GM10266 (cell line): ENCODE measurements around the gene APOL2.

Experiments used
- DNase-seq: peaks from one replicate; pipeline ENCODE4 v3.0.0; 2012; ENCODE audit errors: extremely low spot score
- CTCF ChIP-seq: IDR thresholded peaks from 2 replicates; pipeline ENCODE4 v1.5.1; 2012; ENCODE audit warnings: mild to moderate bottlenecking, low read depth; ENCODE audit not compliant: control insufficient read depth, insufficient read depth; ENCODE audit errors: missing control alignments

The APOL2 gene

GRCh38 chr22:36225333-36225922, 13.9 kb downstream of the APOL2 start:
- no peak for TF ChIP-seq CTCF
- no peak for DNase-seq

DNA sequence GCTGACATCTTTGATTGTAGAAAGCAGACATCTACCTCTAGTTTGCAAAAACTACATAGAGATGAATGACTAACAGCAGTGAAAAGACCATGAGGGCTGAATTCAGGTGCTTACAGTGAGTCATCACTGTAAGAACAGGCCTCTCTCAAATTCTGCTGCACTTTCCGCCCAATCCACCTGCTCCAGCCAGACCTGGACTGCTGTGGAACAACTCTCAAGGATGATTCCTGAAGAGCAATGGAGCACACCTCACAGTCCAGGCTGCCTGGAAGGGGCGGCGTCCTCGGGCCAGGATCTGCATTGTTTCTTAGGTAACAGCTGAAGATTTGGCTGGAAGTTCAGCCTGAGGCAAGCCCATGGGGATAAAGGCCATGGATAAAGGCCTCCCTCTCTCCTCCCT, 15.1 kb downstream of the APOL2 start:
- DNase-seq = no peak
- TF ChIP-seq CTCF = no peak

GRCh38 chr22:36223504-36223903, 15.8 kb downstream of the APOL2 start:
- no peak for DNase-seq
- no peak for TF ChIP-seq CTCF

- no peak for DNase-seq
- no peak for TF ChIP-seq CTCF
Observed at GRCh38 chr22:36222887-36223450, 16.4 kb downstream of the APOL2 start.

- DNase-seq = peak; percentile 39
- TF ChIP-seq CTCF = peak; percentile 80
Observed at GRCh38 chr22:36221799-36222751, 17.3 kb downstream of the APOL2 start.

GRCh38 chr22:36220451-36220921, 18.8 kb downstream of the APOL2 start:
- no peak for TF ChIP-seq CTCF
- DNase-seq = no peak
